ENCODE data around the gene NUDT16L1.

NUDT16L1 gene

DNA sequence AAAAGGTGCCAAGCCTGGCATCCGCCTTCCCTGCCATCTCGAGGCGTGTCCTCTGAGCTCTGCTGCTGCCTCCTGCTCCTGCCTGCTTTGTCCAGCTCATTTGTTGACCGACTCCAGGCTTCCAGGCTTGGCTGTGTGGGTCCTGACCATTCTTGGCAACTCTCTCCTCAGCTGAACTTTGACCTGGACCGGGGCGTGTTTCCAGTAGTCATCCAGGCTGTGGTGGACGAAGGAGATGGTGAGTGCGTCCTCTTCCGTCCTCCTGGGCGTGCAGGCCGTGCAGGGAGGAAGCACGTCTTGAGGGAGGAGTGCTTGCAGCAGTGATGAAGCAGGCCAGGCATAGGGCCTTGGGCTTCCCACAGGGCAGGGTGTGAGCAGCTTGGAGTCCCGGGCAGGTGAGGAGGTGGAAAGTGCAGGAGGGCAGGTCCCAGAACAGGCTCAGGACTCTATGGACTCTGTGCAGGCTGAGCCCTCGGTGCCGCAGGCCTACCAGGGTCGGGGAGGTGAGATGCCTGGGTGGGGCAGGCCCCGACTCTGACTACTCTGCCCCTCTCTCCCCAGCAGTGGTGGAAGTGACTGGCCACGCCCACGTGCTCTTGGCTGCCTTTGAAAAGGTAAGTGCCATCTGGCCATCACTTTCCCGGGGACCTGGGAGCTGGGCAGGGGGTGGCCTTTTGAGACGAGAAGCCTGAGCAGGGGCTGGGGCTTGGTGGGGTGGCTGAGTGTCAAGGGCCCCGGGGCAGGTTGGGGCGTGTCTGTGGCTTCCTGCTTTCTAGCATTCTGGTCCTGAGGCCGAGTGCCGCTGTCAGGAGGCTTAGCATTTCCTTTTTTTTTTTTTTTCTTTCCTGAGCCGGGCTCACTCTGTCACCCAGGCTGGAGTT lies 28.6 kb upstream of the NUDT16L1 start:
- DNase-seq = peak; percentile 36 to 47

DNA sequence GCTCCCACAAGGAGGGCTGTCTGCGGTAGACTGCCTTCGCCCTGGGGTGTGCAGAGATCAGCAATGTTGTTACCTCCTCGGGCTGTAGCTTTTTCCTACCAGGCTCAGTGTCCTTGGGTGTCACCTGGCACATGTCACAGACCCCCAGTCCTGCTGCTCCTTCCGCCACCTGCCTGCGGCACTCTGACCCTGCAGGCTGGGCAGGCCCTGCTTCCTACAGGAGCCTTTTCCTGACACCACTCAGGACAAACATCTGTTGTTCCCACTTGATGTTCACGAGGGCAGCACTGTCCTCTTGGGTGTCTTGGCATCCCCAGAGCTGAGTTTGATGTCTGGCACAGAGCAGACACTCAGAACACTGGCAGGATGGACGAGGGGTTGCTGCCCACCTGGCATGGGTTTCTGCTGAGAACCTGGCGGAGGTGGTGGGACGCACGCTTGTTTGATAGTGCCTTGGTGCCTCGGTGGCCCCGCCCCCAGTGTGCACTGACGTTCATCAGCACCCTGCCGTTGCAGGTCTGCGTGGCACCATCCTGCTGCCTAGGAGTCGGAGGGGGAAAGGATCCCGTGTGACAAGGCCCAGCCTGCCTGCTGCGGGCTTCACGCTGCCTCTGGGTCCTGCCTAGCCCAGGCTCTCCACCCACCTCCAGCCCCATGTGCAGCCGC lies 26.7 kb upstream of the NUDT16L1 start:
- DNase-seq = no peak

DNA sequence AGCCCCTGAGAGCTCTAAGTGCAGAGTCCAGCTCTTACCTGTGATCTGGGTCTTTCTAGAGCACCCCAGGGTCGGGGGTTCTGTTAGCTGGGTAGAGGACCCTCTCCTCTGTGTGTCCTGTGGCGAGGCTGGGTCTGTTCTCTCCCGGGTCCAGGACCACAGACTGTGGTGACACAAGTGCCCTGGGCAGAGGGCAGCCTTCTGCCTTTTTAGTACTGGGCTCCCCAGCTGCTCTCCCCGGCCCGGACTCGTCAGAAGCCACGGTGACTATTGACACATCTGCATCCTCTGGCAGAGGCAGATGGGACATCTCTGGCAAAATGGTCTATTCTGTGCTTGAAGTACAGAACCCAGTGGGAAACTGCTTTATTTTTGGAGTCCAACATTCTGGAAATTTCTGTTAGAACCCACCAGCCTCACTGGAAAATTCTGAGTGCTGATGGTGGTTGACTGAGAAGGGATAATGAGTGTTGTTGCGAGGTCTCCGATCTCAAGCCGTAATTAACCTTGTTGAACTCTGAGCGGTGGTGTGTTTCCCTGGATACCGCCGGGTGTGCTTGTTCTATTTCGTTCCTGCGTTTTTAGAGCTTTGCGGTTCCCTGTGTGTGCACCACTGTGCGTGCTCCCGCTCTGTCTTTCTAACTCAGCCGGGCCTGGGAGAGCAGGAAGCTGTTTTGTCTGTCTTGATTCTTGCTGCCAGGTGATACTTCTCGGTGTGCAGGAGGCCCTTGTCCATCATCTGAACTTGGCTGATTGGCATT lies 26.0 kb upstream of the NUDT16L1 start:
- no peak for DNase-seq

DNA sequence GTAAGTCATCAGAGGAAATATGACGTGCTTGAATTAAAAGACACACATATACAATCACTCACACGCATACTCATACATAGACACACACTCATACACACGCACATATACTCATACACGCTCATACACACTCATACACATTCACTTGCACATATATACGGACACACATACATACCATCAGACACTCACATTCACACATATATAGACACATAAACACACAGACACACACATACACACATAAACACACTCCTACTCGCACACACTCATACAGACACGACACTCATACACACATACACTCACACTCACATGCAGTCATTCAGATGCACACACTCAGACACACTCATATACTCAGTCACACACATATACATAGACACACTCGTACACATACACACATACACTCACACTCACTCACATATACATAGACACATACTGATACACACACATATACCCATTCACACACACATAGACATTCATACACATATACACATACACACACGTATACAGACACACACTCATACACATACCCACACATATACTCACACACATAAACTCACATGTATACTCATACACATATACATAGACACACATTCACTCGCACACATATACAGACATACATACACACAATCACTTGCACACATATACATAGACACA lies 24.9 kb upstream of the NUDT16L1 start:
- DNase-seq = no peak

DNA sequence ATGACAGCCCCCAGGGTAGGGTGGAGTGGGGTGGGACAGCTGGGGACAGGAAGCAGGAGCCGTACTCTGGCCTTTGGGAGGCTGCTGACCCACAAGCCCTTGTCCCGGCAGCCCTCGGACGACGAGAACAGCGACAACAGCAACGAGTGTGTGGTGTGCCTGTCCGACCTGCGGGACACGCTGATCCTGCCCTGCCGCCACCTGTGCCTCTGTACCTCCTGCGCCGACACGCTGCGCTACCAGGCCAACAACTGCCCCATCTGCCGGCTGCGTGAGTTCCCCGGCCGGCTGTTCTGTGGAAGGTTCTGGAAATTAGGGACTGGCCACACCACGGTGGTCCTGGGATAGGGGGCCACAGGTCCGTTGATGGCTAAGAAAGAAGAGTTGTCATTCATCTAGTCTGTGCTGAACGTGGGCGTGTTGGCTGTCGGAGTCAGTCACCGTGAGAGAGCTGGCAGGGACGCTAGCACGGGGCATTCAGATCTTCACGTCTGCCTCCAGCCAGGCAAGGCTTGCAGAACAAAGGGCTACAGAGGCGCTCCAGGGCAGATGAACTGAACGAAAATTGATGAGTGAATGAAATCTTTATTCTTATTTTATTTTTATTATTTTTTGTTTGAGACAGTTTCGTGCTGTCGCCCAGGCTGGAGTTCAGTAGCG lies 19.8 kb upstream of the NUDT16L1 start:
- DNase-seq = no peak

DNA sequence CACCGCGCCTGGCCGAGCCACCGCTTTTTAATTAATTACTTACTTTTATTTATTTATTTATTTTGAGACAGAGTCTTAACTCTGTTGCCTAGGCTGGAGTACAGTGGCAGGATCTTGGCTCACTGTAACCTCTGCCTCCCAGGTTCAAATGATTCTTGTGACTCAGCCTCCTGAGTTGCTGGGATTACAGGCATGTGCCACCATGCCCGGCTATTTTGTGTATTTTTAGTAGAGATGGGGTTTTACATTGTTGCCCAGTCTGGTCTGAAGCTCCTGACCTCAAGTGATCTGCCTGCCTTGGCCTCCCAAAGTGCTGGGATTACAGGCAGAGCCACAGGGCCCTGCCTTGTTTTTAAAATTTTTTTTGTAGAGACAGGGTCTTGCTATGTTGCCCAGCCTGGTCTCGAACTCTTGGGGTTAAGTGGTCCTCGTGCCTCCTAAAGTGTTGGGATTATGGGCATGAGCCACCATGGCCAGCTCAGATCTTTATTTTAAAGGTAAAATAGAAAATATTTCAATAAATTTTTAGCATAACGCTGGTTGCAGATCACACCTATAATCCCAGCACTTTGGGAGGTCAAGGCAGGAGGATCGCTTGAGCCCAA lies 18.3 kb upstream of the NUDT16L1 start:
- DNase-seq = no peak

DNA sequence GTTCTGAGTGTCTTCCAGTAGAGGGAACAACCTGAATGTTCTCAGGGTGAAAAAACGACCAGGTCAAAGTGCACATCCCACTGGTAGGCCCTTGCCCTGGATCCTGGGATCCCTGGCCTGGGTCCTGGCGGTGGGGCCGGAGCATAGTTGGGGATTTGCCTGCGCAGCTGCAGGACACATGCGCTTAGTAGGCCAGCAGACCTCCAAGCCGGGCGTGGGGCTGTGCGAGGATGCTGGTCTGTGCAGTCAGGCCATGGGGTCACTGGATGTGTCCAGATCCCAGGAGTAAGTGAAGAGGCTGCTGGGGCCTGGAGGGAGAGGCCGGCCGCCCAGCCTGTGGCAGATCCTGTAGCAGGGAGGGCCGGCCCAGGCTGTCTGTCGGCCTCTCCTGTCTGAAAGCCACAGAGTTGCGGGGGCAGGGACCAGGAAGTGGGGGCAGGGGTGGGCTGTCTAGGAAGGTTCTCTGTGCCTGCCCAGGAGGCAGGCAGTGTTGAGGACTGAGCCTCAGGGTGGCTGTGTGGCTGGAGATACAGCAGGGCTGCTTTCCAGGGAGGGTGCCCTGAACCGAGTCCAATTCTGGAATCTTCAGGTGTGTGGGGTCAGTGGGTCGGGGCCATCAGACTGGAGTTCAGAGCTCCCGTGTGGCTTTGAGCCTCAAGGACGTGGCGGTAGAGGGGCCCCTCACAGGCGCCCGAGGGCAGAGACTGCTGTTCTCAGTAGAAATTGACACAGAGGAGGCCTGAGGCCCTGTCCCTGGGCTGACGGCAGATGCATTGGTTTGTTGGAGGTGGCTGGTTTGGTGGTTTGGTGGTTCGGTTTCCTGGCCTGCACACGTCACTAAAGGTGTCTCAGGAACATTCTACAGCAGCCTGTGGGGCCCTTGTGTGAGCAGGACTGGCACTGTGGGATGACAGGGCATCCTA lies 17.2 kb upstream of the NUDT16L1 start:
- peak; percentile 23 to 53 for DNase-seq

DNA sequence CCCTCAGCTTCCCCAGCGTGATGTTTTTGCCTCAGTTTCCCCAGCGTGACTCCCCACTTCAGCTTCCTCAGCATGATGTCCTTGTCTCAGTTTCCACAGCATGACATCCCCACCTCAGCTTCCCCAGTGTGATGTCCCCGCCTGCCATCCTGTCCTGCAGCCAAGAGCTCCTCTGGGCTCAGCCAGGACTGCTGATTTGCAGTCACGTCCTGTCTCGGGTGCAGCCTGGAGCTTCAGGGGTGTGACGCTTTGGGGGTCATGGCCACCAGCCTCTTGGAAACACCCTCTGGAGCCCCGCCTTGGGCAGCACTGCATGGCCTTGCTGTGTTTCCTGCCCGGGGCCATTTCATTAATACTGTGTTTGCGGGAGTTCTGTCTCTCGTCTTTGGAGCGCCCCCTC lies 16.5 kb upstream of the NUDT16L1 start:
- DNase-seq = no peak

DNA sequence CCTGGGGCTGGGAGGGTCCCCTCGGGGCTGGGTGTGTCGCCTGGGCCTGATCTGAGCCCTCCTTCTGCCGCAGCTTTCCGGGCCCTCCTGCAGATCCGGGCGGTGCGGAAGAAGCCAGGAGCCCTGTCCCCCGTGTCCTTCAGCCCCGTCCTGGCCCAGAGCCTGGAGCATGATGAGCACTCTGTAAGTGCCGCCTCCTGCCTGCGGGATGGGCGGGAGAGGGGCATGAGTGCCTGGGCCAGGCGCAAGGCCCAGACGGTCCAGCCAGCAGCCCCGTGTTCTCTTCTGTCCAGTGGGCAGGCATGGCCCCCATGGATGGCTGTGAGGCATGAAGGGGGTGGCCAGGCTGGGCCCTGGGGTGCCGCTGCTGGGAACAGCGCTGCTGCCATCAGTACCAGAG lies 16.0 kb upstream of the NUDT16L1 start:
- DNase-seq = no peak

DNA sequence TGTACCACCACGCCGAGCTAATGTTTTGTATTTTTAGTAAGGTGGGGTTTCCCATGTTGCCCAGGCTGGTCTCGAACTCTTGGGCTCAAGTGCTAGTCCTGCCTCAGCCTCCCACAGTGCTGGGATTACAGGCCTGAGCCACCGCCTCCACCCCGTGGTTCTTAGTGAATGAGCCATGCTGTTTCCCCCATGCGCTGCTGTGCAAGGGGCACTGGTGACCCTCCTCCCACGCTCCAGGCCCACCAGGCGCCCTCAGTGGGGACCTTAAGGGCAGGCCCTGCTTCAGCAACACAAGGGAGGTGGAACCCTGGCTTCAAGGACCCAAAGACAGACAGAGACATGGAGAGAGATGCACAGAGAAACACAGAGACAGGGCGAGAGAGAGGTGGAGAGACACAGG lies 15.4 kb upstream of the NUDT16L1 start:
- DNase-seq = no peak

DNA sequence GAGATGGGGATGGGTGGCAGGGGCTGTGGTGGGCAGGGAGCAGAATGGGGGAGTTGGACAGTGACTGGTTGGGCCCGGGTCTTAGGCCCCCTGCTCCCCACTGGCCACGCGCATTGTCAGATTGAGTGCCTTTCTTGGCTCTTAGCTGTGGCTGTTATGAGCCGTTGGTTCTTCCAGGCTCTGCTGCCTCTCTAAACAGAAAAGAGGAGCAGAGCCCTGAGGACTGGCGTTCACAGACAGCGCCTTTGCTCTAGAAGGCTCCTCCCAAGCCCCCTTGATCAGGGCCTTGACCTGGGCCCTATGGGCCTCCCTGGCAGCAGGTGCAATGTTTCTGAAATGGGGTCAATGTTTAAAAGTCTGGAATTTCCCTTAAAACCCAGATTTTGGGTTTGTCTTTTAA lies 14.8 kb upstream of the NUDT16L1 start:
- no peak for DNase-seq

DNA sequence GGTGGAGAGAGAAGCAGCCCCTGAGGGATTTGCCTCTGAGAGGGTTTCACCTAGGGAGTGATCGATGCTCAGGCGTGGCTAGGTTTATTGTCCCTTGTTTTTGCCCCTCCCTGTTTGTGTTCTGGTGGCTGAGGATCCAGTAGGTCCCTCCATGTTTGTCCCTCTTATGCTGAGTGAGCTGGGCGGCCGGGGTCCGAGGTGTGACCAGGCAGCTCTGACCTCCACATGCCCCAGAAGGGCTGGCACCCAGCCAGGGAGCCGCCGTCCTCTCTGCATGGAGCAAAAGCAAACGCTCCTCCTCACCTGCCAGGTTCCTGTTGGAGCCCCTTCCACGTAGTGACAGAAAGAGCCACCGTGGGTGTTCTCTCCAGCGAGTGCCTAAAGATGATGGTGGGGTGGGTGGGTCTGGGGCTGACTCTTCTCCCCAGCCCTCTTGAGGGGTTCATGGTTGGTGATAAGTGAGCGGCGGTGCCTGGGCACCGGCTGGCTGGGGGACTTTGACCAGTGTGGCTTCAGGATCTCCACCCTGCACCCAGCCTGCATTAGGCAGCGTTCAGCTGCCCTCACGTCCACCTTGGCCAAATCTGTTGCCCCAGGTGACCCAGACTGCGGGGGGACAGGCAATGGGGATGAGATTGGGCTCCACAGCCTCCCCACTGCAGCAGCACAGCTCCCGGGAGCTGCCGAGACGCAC lies 14.1 kb upstream of the NUDT16L1 start:
- no peak for DNase-seq

DNA sequence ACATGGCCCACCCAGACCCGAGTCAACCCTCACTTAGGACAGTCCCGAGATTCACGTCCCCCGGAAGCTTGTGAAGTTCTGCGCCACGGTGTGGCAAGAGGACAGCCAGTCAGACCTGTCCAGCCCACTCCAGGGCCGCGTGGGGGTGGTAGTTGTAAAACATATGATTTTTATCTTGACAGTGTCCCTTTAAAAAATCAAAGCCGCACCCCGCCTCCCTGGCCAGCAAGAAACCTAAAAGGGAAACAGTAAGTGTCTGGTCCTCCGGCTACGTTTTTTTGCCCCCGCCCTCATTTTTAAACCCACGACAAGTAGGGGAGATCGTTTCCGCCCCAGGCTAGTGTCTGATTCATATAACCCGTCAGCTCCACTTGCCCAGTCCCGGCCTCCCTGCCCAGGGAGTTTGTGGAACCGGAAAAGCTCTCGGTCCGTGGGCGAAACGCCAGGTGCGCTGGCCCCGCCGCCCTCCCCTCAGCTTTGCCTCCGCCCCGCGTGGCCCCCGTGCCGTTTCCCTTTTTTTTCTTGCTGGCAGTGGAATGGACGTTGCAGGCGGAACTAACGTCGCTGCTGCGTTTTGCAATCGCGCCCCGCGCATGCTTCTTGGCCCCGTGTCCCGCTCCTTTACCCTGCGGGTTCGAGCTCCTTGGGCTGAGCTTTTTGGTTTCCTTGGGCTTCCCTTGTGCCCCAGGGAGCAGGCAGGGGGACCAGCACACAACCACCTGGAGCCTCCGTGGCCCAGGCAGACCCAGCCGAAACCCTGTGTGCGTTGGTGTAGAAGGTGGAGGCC lies 13.3 kb upstream of the NUDT16L1 start:
- no peak for DNase-seq

DNA sequence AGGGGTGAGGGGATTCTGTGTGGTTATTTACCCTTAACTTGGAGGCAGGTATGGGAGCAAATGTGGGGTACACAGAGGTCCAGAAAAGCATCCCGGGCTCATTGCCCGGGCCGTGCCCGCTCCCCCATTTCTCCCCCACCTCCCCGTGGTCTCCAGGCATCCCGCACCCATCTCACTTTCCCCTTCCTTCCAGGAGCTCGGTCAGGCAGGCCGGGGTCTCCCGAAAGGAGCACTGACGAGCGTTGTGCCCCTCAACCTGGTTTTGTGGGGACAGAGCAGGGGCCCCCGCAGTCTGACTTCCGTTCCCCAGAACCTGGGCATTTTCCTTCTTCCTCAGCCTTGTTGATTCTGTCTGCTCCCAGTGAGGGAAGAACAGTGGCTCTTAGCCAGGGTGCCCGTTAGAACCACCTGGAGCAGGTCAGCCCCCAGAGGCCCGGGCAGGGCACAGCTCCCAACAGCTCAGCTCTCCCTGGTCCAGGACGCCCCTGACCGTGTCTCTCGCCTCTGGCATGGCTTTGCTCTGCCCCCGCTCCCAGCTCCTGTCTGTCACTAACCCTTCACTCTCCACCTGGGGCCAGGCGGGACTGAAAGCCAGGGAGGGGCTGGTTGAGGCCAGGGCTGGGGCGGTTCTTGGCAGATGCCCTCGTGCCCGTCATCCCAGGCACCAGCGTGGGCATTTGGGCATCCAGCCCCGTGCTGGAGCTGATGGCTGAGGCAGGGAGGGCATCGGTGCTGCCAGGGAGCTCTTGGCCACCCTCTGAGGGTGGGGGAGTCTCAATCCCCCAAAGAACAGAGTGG lies 12.5 kb upstream of the NUDT16L1 start:
- no peak for DNase-seq

DNA sequence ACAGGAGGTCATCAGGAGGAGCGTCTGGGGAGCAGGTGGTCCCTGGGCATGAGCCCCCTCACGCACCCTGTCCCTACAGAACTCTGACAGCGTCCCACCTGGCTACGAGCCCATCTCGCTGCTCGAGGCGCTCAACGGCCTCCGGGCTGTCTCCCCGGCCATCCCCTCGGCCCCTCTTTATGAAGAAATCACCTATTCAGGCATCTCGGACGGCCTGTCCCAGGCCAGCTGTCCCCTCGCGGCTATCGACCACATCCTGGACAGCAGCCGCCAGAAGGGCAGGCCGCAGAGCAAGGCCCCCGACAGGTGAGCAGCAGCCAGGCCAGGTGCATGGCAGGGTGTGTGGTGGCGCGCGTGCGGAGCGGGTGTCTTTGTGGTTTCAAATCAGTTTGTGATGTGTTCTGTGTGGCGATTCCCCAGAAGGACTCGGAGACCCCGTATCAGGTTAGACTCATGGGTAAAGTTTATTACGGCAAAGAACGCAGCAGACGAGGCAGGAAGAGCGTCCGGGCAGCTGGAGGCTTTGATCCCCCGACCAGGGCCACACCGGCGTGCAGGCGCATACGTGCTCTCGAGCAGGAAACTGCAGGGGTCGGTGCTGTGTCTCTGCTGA lies 11.8 kb upstream of the NUDT16L1 start:
- DNase-seq = no peak

DNA sequence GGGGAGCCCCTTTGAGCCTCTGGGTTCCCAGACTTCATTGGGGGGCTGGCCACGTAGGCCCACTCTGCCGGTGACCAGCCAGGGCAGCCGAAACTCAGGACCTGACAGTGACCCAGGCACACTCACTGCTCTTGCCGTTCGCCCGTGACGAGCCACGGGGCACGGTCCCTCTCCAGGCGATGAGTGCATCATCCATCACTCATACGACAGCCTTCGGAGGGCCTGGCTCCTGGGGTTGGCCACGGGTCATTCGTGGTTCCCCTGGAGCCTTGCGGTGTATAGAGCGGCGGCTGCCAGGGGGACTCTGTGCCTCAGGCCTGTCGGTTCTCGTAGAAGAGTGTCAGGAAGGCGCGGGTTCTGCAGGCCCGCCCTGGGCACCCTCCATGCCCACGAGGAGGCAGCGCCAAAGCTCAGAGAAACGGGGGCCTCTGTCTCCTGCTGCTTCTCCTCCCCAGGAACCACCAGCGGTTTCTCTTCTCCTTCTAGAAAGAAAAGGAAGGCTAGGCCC lies 11.2 kb upstream of the NUDT16L1 start:
- no peak for DNase-seq

DNA sequence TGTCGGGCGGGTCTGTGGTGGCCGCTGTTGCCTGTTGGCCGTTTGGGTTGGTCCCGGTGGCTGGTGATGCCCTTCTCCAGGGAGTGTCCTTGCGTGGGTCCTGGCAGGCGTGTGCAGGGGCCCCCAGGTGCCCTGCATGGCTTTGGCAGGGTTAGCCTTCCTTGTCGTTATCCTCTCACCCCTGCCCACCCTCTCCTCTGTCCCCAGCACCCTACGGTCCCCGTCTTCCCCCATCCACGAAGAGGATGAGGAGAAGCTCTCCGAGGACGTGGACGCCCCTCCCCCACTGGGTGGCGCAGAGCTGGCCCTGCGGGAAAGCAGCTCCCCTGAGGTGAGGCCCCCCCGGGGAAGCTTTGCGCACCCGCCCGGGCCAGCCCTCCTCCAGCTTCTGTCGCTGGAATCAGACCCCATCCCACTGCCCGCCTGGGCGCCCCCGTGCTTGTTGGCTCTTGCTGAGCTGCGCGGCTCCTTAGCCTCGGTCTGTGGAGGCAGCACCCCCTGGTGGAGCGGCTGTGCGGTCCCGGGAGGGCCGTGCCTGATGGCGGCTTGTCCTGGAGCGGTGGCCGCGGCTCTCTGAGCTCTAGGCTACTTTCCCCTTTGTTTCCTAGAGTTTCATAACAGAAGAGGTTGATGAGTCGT lies 10.6 kb upstream of the NUDT16L1 start:
- DNase-seq = peak in 1 of 2 experiments; percentile 31

Measured in stimulated activated CD4-positive, alpha-beta T cell treated with anti-CD3 and anti-CD28 coated beads, Interleukin-4, amount 100 ng/mL, for 4 hours (primary cell).